K562 (cell line): ENCODE measurements around the gene NEMF. TPM values are rescaled to one million over a fixed set of nuclear protein-coding genes. Genes with fewer than 3 reads are reported as not detected.

Experiments
- ATAC-seq: fragments of 200-7000 bp; cut with Tn5 transposase; 3 replicates; pipeline ENCODE4 v1.9.1; 2020; ENCODE audit warnings: moderate library complexity
- BruUV-seq: library from RNA; stranded (reverse); fragments of 400-500 nt; replicated peaks from 2 replicates; lab custom pipeline; 2021; lab: Mats Ljungman, UMichigan
- CTCF ChIA-PET: fragments of 300-600 bp; formaldehyde crosslinking; extraction: SDS; loops from one replicate; lab custom pipeline; 2021; ENCODE audit warnings: low intra/inter-chr PET ratio; lab: Yijun Ruan, JAX
- POLR2A ChIA-PET: fragments of 300-600, 350-650 bp; sonication (Branson Sonifier 250); formaldehyde crosslinking; extraction: SDS; loops from one replicate; lab custom pipeline; 2021; ENCODE audit warnings: antibody characterized with exemption, inconsistent platforms; lab: Yijun Ruan, JAX
- DNase-seq, 4 experiments: peaks; one replicate each; pipeline versions ENCODE4 v3.0.0 to v3.0.0-alpha.2; 2011 to 2018; ENCODE audit warnings: low spot score in 3 of 4, mixed read lengths in 3 of 4; ENCODE audit errors: extremely low read depth in 1 of 4
- FAIRE-seq: peaks from 2 replicates; lab custom pipeline; 2011; peaks lifted over from hg19 to GRCh38; lab: Jason Lieb, UNC
- H2AFZ ChIP-seq: 2 replicates; pipeline ENCODE4 v1.6.0; 2011; ENCODE audit warnings: low read depth, low read length, control low read depth, inconsistent platforms
- H3K27ac ChIP-seq: fragments of 200-600 bp; 3 replicates; pipeline ENCODE4 v1.8.0; 2011; ENCODE audit warnings: low read depth, mild to moderate bottlenecking, control low read depth, inconsistent platforms, low read length, moderate library complexity, mixed read lengths; ENCODE audit errors: extremely low read depth
- H3K27me3 ChIP-seq, 2 experiments: fragments of 300-600 bp in 1 of 2; 2 replicates in 1 of 2; 3 replicates in 1 of 2; pipeline versions ENCODE4 v1.6.0 to v1.8.0; 2011; ENCODE audit warnings: inconsistent platforms in 2 of 2, low read length in 2 of 2, mild to moderate bottlenecking in 1 of 2, mixed read lengths in 1 of 2, moderate library complexity in 1 of 2; ENCODE audit not compliant: control insufficient read depth in 2 of 2, insufficient read depth in 2 of 2
- H3K36me3 ChIP-seq: fragments of 300-600 bp; 3 replicates; pipeline ENCODE4 v1.8.0; 2011; ENCODE audit warnings: mild to moderate bottlenecking, low read length, inconsistent platforms; ENCODE audit not compliant: control insufficient read depth, insufficient read depth
- H3K4me1 ChIP-seq, 2 experiments: fragments of 200-600 bp in 1 of 2; replicated peaks in 1 of 2; 2 replicates in 1 of 2; 3 replicates in 1 of 2; pipeline versions ENCODE4 v1.5.1 to v1.8.0; 2011; ENCODE audit warnings: inconsistent platforms in 2 of 2, low read length in 2 of 2, mild to moderate bottlenecking in 1 of 2, mixed read lengths in 1 of 2, moderate library complexity in 1 of 2; ENCODE audit not compliant: control insufficient read depth in 2 of 2, insufficient read depth in 2 of 2
- H3K4me2 ChIP-seq: 2 replicates; pipeline ENCODE4 v1.6.1; 2011; ENCODE audit warnings: low read length, control low read depth, inconsistent platforms, mixed read lengths; ENCODE audit not compliant: insufficient read depth
- H3K4me3 ChIP-seq: fragments of 200-600 bp; sonication (generic), shearing (Covaris generic); 2 replicates; pipeline ENCODE4 v1.5.1; 2016; ENCODE audit warnings: control low read depth, inconsistent platforms
- H3K79me2 ChIP-seq: fragments of 200-600 bp; 3 replicates; pipeline ENCODE4 v1.8.0; 2011; ENCODE audit warnings: low read length, inconsistent platforms; ENCODE audit not compliant: control insufficient read depth, insufficient read depth
- H3K9ac ChIP-seq, 2 experiments: 2 replicates each; pipeline versions ENCODE4 v1.6.0 to v1.6.1; 2011; ENCODE audit warnings: low read depth in 2 of 2, low read length in 2 of 2, control low read depth in 1 of 2, inconsistent platforms in 1 of 2, mild to moderate bottlenecking in 1 of 2, mixed read lengths in 1 of 2; ENCODE audit not compliant: insufficient read depth in 1 of 2
- H3K9me1 ChIP-seq: one replicate; pipeline ENCODE4 v1.6.0; 2011; ENCODE audit warnings: inconsistent platforms, mild to moderate bottlenecking, low read length, moderate library complexity; ENCODE audit not compliant: control insufficient read depth, insufficient read depth
- H3K9me3 ChIP-seq: replicated peaks from 2 replicates; pipeline ENCODE4 v1.5.1; 2011; ENCODE audit warnings: low read depth, low read length, inconsistent platforms; ENCODE audit not compliant: control insufficient read depth, insufficient read depth
- H4K20me1 ChIP-seq: replicated peaks from 2 replicates; pipeline ENCODE4 v1.6.1; 2011; ENCODE audit warnings: low read length, inconsistent platforms, mixed read lengths; ENCODE audit not compliant: control insufficient read depth, insufficient read depth
- RBM17 ChIP-seq: fragments of 200-400 bp; formaldehyde crosslinking; IDR thresholded peaks from 2 replicates; pipeline ENCODE4 v1.6.1; 2017; ENCODE audit warnings: low read depth, mild to moderate bottlenecking, low read length, borderline replicate concordance
- YY1 ChIP-seq, 3 experiments: IDR thresholded peaks; 2 replicates each; pipeline ENCODE4 v1.6.1; 2011; ENCODE audit warnings: low read length in 2 of 3, mild to moderate bottlenecking in 2 of 3, moderate library complexity in 2 of 3, borderline replicate concordance in 1 of 3, control low read depth in 1 of 3, low read depth in 1 of 3; ENCODE audit not compliant: insufficient read depth in 3 of 3, insufficient replicate concordance in 2 of 3, control insufficient read depth in 1 of 3, insufficient read length in 1 of 3; ENCODE audit errors: extremely low read depth in 1 of 3
- WGBS: fragments of 100-300 bp; shearing (Covaris generic); methylation state at CpG from one replicate; pipeline ENCODE4 v1.1.6; 2016; ENCODE audit warnings: low coverage, mixed read lengths; ENCODE audit not compliant: insufficient coverage; ENCODE audit errors: missing lambda C conversion rate; 5-methylcytosine and 5-hydroxymethylcytosine counted together
- in situ Hi-C: fragments of 300-500 bp; cut with MboI; formaldehyde crosslinking; loops from 4 replicates; pipeline ENCODE4 v1.15.0; 2018; ENCODE audit warnings: inconsistent platforms, mixed read lengths
- intact Hi-C: fragments of 100-400 bp; cut with micrococcal nuclease; formaldehyde crosslinking; loops from 2 replicates; pipeline ENCODE4 v1.14.2; 2022
- polyA plus RNA-seq, 8 experiments: library from polyadenylated mRNA; depleted of rRNA in 4 of 8; stranded (reverse) in 5 of 8; unstranded in 3 of 8; fragments of >200 nt; fragmentation: Nextera tagmentation in 2 of 8; fragmentation: Illumina TruSeq in 1 of 8; extraction: Ambion mirVana in 2 of 8; extraction: Trizol in 1 of 8; gene quantifications; 2 replicates each; pipeline versions ENCODE4 v1.2.1 to v1.2.3, GENCODE V29; 2011 to 2014; ENCODE audit warnings: inconsistent platforms in 1 of 8, missing spikeins in 1 of 8
- total RNA-seq, 7 experiments: library from RNA; depleted of rRNA in 6 of 7; stranded (reverse); fragments of >200 nt in 6 of 7; fragmentation: Illumina TruSeq in 2 of 7; extraction: Trizol in 2 of 7; gene quantifications; 2 replicates each; pipeline versions ENCODE4 v1.2.1 to v1.2.3, GENCODE V29; 2011 to 2021; ENCODE audit warnings: low replicate concordance in 1 of 7
- TF ChIP-seq, protein P1 (sequence below): fragments of 450-650 bp; IDR thresholded peaks from 2 replicates; pipeline ENCODE4 v1.6.1; 2016

NEMF gene
- total and polyA plus RNA-seq, 9 of the 15 experiments (the other 6 are each of a cell fraction or from before 2014, with no cell fraction given), result 38.8 to 94.4 (median 61.0) TPM

- DNase-seq (peak in 1 of 4 experiments; percentile 16), FAIRE-seq (no peak), ATAC-seq (peak; percentile 4; the same call in 1 of the 3 replicates)
- H3K4me3 ChIP-seq, result peak overlapping the region; percentile 93
- peak in 2 of 3 experiments; percentile 10 to 57 for TF ChIP-seq YY1 (IDR thresholded peaks at IDR 0.05; ENCODE audit: borderline replicate concordance in 1 of 3, control insufficient read depth in 1 of 3, extremely low read depth in 1 of 3, insufficient read depth in 3 of 3, insufficient read length in 1 of 3, insufficient replicate concordance in 2 of 3, low read depth in 1 of 3, low read length in 2 of 3)
- no peak for TF ChIP-seq RBM17
- TF ChIP-seq, protein P1, sequence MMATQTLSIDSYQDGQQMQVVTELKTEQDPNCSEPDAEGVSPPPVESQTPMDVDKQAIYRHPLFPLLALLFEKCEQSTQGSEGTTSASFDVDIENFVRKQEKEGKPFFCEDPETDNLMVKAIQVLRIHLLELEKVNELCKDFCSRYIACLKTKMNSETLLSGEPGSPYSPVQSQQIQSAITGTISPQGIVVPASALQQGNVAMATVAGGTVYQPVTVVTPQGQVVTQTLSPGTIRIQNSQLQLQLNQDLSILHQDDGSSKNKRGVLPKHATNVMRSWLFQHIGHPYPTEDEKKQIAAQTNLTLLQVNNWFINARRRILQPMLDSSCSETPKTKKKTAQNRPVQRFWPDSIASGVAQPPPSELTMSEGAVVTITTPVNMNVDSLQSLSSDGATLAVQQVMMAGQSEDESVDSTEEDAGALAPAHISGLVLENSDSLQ, result peak; percentile 25; the same call in 1 of the 2 replicates
- H3K36me3 ChIP-seq, result peaks cover under 1% of the 10 kb centered on the region; the same call in 2 of the 3 replicates
- no peaks in the 10 kb centered on the region for H3K9me3 ChIP-seq
- H2AFZ ChIP-seq, result no peak overlapping the region
- peaks cover 17 to 20% of the 10 kb centered on the region in 2 experiments; a peak in 4 of 5 replicates for H3K4me1 ChIP-seq
- no peaks in the 10 kb centered on the region for H3K9me1 ChIP-seq
- POLR2A ChIA-PET, result interaction anchor here (0.6 to 5.4 kb wide), 8 partner anchors 11 to 224 kb away, joined by 3 to 31 read pairs (median 4); partner anchors contain the start of genes MGAT2, POLE2 and RPL36AL
- intact Hi-C loops, result loop anchor here (2.0 to 5.0 kb wide), 2 partner anchors 79 to 137 kb away; no protein-coding TSS in a partner anchor
- in situ Hi-C loops, result loop anchor here (5.0 kb wide), 1 partner anchor 82 kb away; the partner anchor contains the start of gene POLE2
- H3K9ac ChIP-seq, result peak overlapping the region; percentile 79 to 94; a peak in 3 of 4 replicates
- H4K20me1 ChIP-seq, result no peaks in the 10 kb centered on the region
- H3K27me3 ChIP-seq, result no peaks in the 10 kb centered on the region
- WGBS, result 5% methylated on average over 12 of the region's 15 CpGs
- no TSS peak for BruUV-seq
- peak overlapping the region; percentile 95 for H3K4me2 ChIP-seq
- peaks cover 32% of the 10 kb centered on the region for H3K79me2 ChIP-seq
- H3K27ac ChIP-seq, result peak overlapping the region; percentile 99
- CTCF ChIA-PET, result no interaction called here
Measured at GRCh38 chr14:49769581-49770211, 82.9 kb downstream of the NEMF start.
